Right hindlimb (tissue), 1 donor: Measurements from ENCODE around the gene LARP1.
"Not testable (repeated sequence)": the region's sequence is repeated elsewhere in the genome, so short reads cannot be mapped to it uniquely, and the experiment has no call there.

Experiments used
- DNase-seq: peaks from one replicate; pipeline ENCODE4 v3.0.0-alpha.2; 2018

LARP1 gene

GRCh38 chr5:154797762-154798161 is 42.6 kb downstream of the LARP1 start:
- DNase-seq: no peak

DNA sequence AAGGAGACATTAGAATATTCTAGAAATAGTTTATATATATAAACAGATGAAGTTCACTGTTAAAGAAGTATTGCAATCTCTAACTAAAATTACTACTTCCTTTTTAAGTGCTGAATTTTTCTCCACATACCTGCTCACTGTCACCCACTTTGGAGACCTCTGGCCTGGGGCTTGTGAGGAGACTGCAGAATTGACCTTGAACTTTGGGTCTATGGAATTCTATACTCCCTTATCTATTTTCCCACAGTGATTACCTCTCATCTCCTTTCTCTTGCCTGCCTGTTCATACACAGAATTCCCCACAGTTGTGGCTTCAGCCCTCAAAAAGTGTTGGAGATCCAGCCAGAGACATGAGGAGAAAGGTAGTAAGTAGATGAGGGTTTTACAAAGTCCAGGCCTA is 45.4 kb downstream of the LARP1 start:
- DNase-seq: no peak

- DNase-seq: no peak
Measured at GRCh38 chr5:154801083-154801482, 45.9 kb downstream of the LARP1 start.

DNA sequence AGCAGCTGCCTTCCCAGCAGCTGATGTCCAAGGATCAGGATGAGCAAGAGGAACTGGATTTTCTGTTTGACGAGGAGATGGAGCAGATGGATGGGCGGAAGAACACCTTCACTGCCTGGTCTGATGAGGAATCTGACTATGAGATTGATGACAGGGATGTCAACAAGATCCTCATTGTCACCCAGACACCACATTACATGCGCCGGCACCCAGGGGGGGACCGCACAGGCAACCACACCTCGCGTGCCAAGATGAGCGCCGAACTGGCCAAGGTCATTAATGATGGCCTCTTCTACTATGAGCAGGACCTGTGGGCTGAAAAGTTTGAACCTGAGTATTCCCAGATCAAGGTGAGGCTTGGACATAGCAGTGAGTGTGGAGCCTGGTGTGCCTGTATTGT is 46.9 kb downstream of the LARP1 start:
- DNase-seq: no peak

DNA sequence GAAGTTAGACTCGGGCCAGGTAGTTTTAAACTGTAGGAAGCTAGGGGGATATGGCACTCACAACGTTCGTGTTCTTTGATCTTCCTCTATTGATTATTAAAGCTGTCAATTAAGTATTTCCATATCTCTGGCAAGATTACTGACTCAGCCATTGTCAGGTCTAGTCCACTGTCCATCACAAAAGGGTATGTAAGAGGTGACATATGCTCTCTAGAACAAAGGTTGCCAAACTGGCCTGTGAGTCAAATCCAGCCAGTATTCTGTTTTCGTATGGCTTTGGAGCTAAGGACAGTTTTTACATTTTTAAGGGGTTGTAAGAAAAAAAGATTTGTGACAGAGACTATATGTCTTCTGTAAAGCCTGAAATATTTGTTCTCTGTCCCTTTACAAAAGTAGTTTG is 51.0 kb downstream of the LARP1 start:
- no peak for DNase-seq

GRCh38 chr5:154811239-154811638 is 56.1 kb downstream of the LARP1 start:
- DNase-seq: no peak

DNA sequence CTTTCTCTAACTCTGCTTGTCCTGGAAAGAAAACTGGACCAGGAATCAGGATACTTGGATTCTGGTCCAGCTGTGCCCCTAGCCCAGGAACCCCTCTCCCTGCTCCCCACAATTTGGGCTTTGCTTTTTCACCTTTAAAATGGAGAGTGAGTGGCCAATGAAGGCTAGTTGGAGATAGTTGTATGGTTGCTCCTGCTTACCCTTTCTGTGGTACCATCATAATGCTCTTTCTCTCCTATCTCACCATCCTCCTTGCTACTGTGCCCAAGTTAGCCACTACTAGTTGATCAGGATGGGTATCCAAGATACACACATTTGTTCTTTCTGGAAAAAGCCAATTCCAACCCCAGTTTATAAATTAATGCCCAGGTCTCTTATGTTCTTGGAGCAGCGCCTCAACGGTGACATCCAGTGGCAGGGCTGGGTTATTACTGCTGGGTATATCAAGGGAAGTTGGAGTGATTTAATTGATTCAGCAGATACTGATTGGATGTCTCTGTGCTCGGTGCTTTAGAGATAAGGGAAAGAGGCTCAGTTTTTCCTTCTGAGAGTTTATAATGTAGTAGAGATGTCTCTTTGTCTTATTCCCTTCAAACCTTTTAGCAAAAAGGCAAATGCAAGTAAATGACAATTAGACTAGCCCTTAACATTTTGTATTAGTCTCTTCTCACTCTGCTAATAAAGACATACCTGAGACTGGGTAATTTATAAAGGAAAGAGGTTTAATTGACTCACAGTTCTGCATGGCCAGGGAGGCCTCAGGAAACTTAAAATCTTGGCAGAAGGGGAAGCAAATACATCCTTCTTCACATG is 56.7 kb downstream of the LARP1 start:
- peak; percentile 65 for DNase-seq

DNA sequence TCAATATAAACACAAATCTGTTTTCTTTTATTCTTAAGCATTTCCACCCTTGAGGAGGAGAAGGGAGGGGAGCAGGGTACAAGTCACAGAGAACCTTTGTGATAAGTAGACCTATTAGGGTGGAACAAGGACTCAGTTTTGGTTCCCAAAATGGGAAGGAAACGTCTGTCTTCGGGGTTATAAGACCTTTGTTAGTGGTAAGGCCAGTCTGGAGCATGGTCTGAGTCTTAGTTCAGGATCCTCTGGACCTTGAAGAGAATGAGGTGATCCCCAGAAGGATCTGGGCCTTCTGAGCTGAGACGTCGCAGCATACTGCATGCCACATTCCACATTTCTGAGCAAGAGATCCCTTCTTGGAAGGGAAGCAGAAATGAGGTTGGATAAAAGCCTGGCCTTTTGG is 58.0 kb downstream of the LARP1 start:
- DNase-seq: no peak

- no peak for DNase-seq
Measured at GRCh38 chr5:154813736-154814135, 58.6 kb downstream of the LARP1 start.

GRCh38 chr5:154815025-154815424 is 59.8 kb downstream of the LARP1 start:
- no peak for DNase-seq

GRCh38 chr5:154815684-154816247 is 60.6 kb downstream of the LARP1 start:
- DNase-seq: no peak

DNA sequence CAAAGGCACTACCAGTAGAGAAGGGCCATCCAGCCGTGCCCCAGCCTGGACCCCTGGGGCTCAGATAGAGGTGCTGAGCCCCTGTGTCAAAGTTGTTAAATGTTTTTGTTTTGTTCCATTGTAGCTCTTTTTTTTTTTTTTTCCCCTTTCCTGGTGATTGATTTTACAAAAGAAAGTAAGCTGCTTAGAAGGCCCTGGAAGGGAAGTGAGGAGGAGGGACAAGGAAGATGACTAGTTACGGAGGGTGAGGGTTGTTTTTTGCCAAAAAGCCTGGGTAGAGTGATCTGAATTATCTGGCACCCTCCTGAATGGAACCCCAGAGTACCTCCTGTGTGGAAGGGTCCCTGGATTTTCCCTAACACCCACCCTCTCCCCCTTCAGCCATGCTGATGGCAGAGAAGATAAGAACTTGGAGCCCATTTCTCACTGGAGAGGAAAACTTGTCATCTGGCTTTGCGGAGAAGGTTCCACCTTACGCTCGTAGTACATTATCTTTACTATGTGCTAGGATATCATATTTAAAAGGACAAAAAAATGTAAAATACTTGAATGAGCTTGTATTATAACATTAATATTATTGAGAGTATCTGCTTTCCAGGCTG is 61.8 kb downstream of the LARP1 start:
- no peak for DNase-seq

- no peak for DNase-seq
Measured at GRCh38 chr5:154817815-154818214, 62.6 kb downstream of the LARP1 start.

- no peak for DNase-seq
Measured at GRCh38 chr5:154818471-154819116, 63.4 kb downstream of the LARP1 start.

- no peak for DNase-seq
Measured at GRCh38 chr5:154819546-154819945, 64.4 kb downstream of the LARP1 start.

GRCh38 chr5:154820383-154820782 is 65.2 kb downstream of the LARP1 start:
- DNase-seq: no peak

DNA sequence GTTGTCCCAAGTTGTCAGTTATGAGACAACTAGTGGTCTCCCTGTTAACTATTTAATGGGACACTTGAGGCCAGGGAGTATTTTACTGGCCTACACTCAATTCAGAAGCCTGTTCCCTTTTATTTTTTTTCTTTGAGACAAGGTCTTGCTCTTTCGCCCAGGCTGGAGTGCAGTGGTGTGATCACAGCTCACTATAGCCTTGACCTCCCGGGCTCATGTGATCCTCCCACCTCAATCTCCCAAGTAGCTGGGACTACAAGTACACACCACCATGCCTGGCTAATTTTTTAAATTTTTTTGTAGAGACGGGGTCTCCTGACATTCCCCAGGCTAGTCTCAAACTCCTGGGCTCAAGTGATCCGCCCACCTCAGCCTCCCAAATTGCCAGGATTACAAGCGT is 67.7 kb downstream of the LARP1 start:
- not testable (repeated sequence) for DNase-seq

DNA sequence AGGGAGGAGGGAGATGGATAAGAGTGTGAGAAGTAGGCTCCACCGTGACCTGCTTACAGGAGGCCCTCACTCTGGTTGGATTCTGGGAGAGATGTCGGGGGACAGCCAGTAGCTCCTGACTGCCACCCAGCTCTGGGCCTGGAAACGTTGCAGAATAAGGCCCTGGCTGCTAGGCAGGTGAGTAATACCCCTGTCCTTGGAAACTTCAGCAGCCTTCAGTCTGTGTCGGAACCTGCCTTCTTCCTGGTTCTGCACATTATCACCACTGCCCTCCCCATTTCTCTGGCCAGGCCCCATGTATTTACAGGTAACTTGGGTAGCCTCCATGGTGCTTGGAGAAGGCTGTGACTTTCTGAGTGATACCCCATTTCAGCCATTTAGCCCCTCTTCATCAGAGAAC is 68.4 kb downstream of the LARP1 start:
- no peak for DNase-seq

DNA sequence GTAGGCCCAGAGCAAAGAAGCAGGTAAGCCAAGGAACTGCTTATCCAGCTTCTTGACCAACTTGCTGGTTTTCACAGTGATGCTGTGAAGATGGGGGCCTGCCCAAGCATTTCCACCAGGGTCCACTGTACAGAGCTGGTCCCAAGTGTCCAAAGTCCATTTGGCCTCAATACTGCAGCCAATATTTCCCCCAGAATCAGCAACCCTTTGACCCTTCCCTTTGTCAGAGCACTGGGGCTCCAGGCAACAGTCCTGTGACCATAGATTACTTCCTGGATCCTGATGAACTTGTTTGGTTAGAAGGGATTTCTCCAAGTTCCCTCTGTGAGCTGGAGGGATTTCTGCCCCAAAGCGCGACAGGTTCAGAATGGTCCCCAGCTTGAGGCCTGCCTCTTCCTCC is 68.9 kb downstream of the LARP1 start:
- DNase-seq: no peak

DNA sequence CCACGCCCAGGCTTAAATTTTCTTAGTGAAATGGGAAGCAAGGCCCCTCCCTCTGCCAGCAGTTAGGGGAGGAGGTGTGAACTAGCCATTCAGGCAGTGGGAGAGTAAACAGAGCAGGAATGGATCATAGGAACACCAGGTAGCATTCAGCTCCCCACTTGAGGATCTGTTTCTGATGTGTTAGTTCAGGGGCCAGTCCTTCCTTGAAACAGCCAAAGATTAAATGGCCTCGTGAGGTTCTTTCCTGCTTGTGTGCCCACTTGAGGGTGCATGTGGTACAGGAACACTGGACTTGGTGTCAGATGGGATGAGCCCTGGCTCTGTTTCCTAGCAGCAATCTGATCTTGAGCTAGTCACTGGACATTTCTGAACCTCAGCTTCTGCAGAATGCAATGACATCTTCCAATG is 74.0 kb downstream of the LARP1 start:
- DNase-seq: no peak

GRCh38 chr5:154829589-154830218 is 74.5 kb downstream of the LARP1 start:
- no peak for DNase-seq

GRCh38 chr5:154830219-154830595 is 75.0 kb downstream of the LARP1 start:
- DNase-seq: no peak

DNA sequence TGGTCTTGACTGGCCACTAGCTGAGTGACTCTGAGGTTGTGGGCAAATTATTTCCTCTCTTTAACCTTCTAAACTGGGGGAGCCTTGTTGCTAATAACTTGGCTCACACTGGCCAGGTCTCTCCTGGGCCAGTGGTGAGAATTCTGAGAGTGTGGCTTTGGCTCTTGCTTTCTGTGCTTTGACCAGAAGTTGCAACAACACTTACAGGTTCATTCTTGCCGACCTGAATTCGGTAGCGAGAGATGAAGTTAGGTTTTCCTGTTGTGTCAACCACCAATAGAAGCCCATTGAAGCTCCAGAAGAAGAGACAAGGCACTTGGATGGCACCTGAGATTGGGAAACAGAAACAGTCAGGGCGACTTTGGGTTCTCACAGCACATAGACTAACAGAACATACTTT is 75.4 kb downstream of the LARP1 start:
- DNase-seq: no peak
